CD14-positive monocyte (primary cell): Measurements from ENCODE around the gene SF3A1. TPM values are rescaled to one million over a fixed set of nuclear protein-coding genes. Genes with fewer than 3 reads are reported as not detected.

Experiments used
- DNase-seq, 3 donors: peaks; one replicate each; pipeline ENCODE4 v3.0.0-alpha.2; 2011 to 2022
- H2AFZ ChIP-seq: 2 replicates; pipeline ENCODE4 v1.6.0; 2012; ENCODE audit warnings: mild to moderate bottlenecking, low read depth, low read length, inconsistent platforms; ENCODE audit not compliant: insufficient read depth, poor library complexity, severe bottlenecking
- H3K27ac ChIP-seq, 2 donors: 1 replicate in 1 of 2; 2 replicates in 1 of 2; pipeline ENCODE4 v1.5.1; 2012 to 2013; ENCODE audit warnings: low read length in 2 of 2, control low read depth in 1 of 2, inconsistent platforms in 1 of 2, low read depth in 1 of 2, mild to moderate bottlenecking in 1 of 2
- H3K27me3 ChIP-seq, 2 donors: one replicate each; pipeline versions ENCODE4 v1.6.0 to v1.6.1; 2011 to 2013; ENCODE audit warnings: low read length in 2 of 2; ENCODE audit not compliant: control insufficient read depth in 2 of 2, insufficient read depth in 2 of 2
- H3K36me3 ChIP-seq, 2 donors: replicated peaks in 1 of 2; 1 replicate in 1 of 2; 2 replicates in 1 of 2; pipeline versions ENCODE4 v1.5.1 to v1.6.1; 2012 to 2013; ENCODE audit warnings: low read length in 2 of 2, control low read depth in 1 of 2, inconsistent platforms in 1 of 2, mild to moderate bottlenecking in 1 of 2; ENCODE audit not compliant: insufficient read depth in 2 of 2, control insufficient read depth in 1 of 2
- H3K4me1 ChIP-seq, 2 donors: 1 replicate in 1 of 2; 2 replicates in 1 of 2; pipeline versions ENCODE4 v1.5.1 to v1.6.1; 2012 to 2013; ENCODE audit warnings: low read length in 2 of 2, control low read depth in 1 of 2, inconsistent platforms in 1 of 2, mild to moderate bottlenecking in 1 of 2, moderate library complexity in 1 of 2; ENCODE audit not compliant: insufficient read depth in 2 of 2, control insufficient read depth in 1 of 2
- H3K4me2 ChIP-seq: replicated peaks from 2 replicates; pipeline ENCODE3; 2012; ENCODE audit warnings: low read length, moderate library complexity, mild to moderate bottlenecking; ENCODE audit not compliant: poor library complexity, severe bottlenecking; ENCODE audit errors: extremely low read depth
- H3K4me3 ChIP-seq, 3 experiments: fragments of 200-600 bp in 1 of 3; sonication (generic) in 1 of 3; replicated peaks in 1 of 3; 1 replicate in 2 of 3; 2 replicates in 1 of 3; pipeline ENCODE4 v1.5.1; 2011 to 2013; ENCODE audit warnings: low read length in 3 of 3, mild to moderate bottlenecking in 3 of 3, control low read depth in 2 of 3, low read depth in 2 of 3, inconsistent platforms in 1 of 3, moderate library complexity in 1 of 3
- H3K79me2 ChIP-seq: 2 replicates; pipeline ENCODE4 v1.6.0; 2012; ENCODE audit warnings: mild to moderate bottlenecking, control low read depth, inconsistent platforms, low read length, moderate library complexity; ENCODE audit not compliant: insufficient read depth
- H3K9ac ChIP-seq: 2 replicates; pipeline ENCODE4 v1.6.0; 2017; ENCODE audit warnings: low read length, mild to moderate bottlenecking; ENCODE audit not compliant: insufficient read depth, poor library complexity, severe bottlenecking
- H3K9me3 ChIP-seq, 2 donors: replicated peaks in 1 of 2; 1 replicate in 1 of 2; 2 replicates in 1 of 2; pipeline versions ENCODE4 v1.5.1 to v1.6.1; 2012 to 2013; ENCODE audit warnings: low read length in 2 of 2, control low read depth in 1 of 2; ENCODE audit not compliant: control insufficient read depth in 1 of 2, insufficient read depth in 1 of 2
- H4K20me1 ChIP-seq: 2 replicates; pipeline ENCODE4 v1.6.0; 2012; ENCODE audit warnings: mild to moderate bottlenecking, low read length, control low read depth, moderate library complexity; ENCODE audit not compliant: insufficient read depth
- H3K27ac Mint-ChIP-seq, 7 donors: one replicate each; pipeline ENCODE4 v1.8.0; 2020; ENCODE audit warnings: mild to moderate bottlenecking in 7 of 7, mixed read lengths in 7 of 7, moderate library complexity in 6 of 7, inconsistent platforms in 2 of 7
- H3K27me3 Mint-ChIP-seq, 3 donors: one replicate each; pipeline ENCODE4 v1.8.0; 2021 to 2022; ENCODE audit warnings: low read depth in 3 of 3, mild to moderate bottlenecking in 3 of 3, mixed read lengths in 3 of 3, moderate library complexity in 3 of 3, inconsistent platforms in 1 of 3
- H3K36me3 Mint-ChIP-seq, 2 donors: one replicate each; pipeline ENCODE4 v1.8.0; 2020; ENCODE audit warnings: mixed read lengths in 2 of 2, inconsistent platforms in 1 of 2, mild to moderate bottlenecking in 1 of 2
- H3K4me1 Mint-ChIP-seq: one replicate; pipeline ENCODE4 v1.8.0; 2020; ENCODE audit warnings: mild to moderate bottlenecking, mixed read lengths
- H3K4me3 Mint-ChIP-seq, 2 donors: one replicate each; pipeline ENCODE4 v1.8.0; 2020; ENCODE audit warnings: mild to moderate bottlenecking in 2 of 2, mixed read lengths in 2 of 2, moderate library complexity in 1 of 2
- H3K9me3 Mint-ChIP-seq, 7 donors: one replicate each; pipeline ENCODE4 v1.8.0; 2020 to 2022; ENCODE audit warnings: mixed read lengths in 7 of 7, mild to moderate bottlenecking in 6 of 7, moderate library complexity in 6 of 7, inconsistent platforms in 2 of 7
- CTCF ChIP-seq: fragments of 200-600 bp; IDR thresholded peaks from one replicate; pipeline ENCODE4 v1.8.0; 2022; ENCODE audit warnings: antibody characterized with exemption, mild to moderate bottlenecking
- WGBS: methylation state at CpG from one replicate; pipeline ENCODE4 v1.1.5; 2013; ENCODE audit warnings: missing lambda C conversion rate; ENCODE audit not compliant: insufficient coverage; 5-methylcytosine and 5-hydroxymethylcytosine counted together
- intact Hi-C, 2 donors: fragments of 100-400 bp; cut with micrococcal nuclease; formaldehyde crosslinking; loops; one replicate each; pipeline versions ENCODE4 v1.15.0 to v1.15.1; 2023
- polyA plus RNA-seq, 3 donors: library from polyadenylated mRNA; depleted of rRNA in 1 of 3; unstranded in 2 of 3; stranded (reverse) in 1 of 3; fragments of 300-500 nt in 2 of 3; fragments of >200 nt in 1 of 3; fragmentation: Illumina TruSeq in 2 of 3; gene quantifications; 1 replicate in 2 of 3; 2 replicates in 1 of 3; pipeline ENCODE4 v1.2.3, GENCODE V29; 2012 to 2021

SF3A1 gene
- polyA plus RNA-seq, 3 donors: 34.7 to 102 (median 52.1) TPM

- Histone ChIP-seq H4K20me1 (peaks cover 48% of the 10 kb centered on the region), H3K79me2 (no peaks in the 10 kb centered on the region), H3K27me3 (no peaks in the 10 kb centered on the region), H3K4me3 (no peak overlapping the region), H3K9ac (no peak overlapping the region), H3K27ac (no peak overlapping the region), H2AFZ (no peak overlapping the region), H3K36me3 (peaks cover 72 to 88% of the 10 kb centered on the region in 2 donors), H3K4me1 (peaks cover 16% of the 10 kb centered on the region in 2 donors), H3K9me3 (no peaks in the 10 kb centered on the region), H3K4me2 (no peak overlapping the region)
- peaks cover 0 to 3% (median 2%) of the 10 kb centered on the region in 3 donors for H3K27me3 Mint-ChIP-seq
- no peak overlapping the region for H3K4me3 Mint-ChIP-seq
- no peaks in the 10 kb centered on the region for H3K9me3 Mint-ChIP-seq
- H3K36me3 Mint-ChIP-seq: peaks cover 86 to 89% of the 10 kb centered on the region in 2 donors
- H3K27ac Mint-ChIP-seq: peak overlapping the region in 1 of 7 donors; percentile 41
- DNase-seq: no peak
- 95% methylated on average over 11 of the region's 11 CpGs for WGBS
- intact Hi-C loops: no loop called here
- peaks cover 22% of the 10 kb centered on the region for H3K4me1 Mint-ChIP-seq
- TF ChIP-seq CTCF: no peak
Observed at GRCh38 chr22:30297276-30297990, 59.3 kb downstream of the SF3A1 start.

GRCh38 chr22:30296833-30297232 lies 59.9 kb downstream of the SF3A1 start:
- H3K4me2 ChIP-seq: no peak overlapping the region
- H3K4me3 Mint-ChIP-seq: no peak overlapping the region
- no peaks in the 10 kb centered on the region for H3K27me3 ChIP-seq
- H3K4me1 Mint-ChIP-seq: peaks cover 16% of the 10 kb centered on the region
- peaks cover 45% of the 10 kb centered on the region for H4K20me1 ChIP-seq
- intact Hi-C loops: no loop called here
- H3K27me3 Mint-ChIP-seq: peaks cover 0 to 3% (median 2%) of the 10 kb centered on the region in 3 donors
- H3K9me3 ChIP-seq: no peaks in the 10 kb centered on the region
- H3K36me3 Mint-ChIP-seq: peaks cover 90 to 95% of the 10 kb centered on the region in 2 donors
- H3K79me2 ChIP-seq: no peaks in the 10 kb centered on the region
- H2AFZ ChIP-seq: no peak overlapping the region
- 100% methylated on average over 3 of the region's 3 CpGs for WGBS
- no peak for DNase-seq
- H3K4me1 ChIP-seq: peaks cover 10% of the 10 kb centered on the region in 2 donors
- TF ChIP-seq CTCF: no peak
- peaks cover 77 to 94% of the 10 kb centered on the region in 2 donors for H3K36me3 ChIP-seq
- no peaks in the 10 kb centered on the region for H3K9me3 Mint-ChIP-seq
- no peak overlapping the region for H3K4me3 ChIP-seq
- H3K27ac Mint-ChIP-seq: no peak overlapping the region
- H3K9ac ChIP-seq: no peak overlapping the region
- no peak overlapping the region for H3K27ac ChIP-seq
